ENCODE data around the gene LRFN2. TPM values are rescaled to one million over a fixed set of nuclear protein-coding genes. Genes with fewer than 3 reads are reported as not detected.

The LRFN2 gene
- total and polyA plus RNA-seq, 2 experiments from 2014 or later: 0.29 to 2.5 TPM

- H3K27ac Mint-ChIP-seq: no peak overlapping the region
- no peaks in the 10 kb centered on the region for H3K4me1 Mint-ChIP-seq
- H3K4me1 ChIP-seq (ENCODE audit: insufficient read depth): no peaks in the 10 kb centered on the region
- no peaks in the 10 kb centered on the region for H3K27me3 Mint-ChIP-seq (ENCODE audit: insufficient read depth, low read depth, poor library complexity)
- DNase-seq (ENCODE audit: low spot score) (no peak), ATAC-seq (no peak)
- H3K36me3 ChIP-seq (ENCODE audit: insufficient read depth): no peaks in the 10 kb centered on the region
- H3K27me3 ChIP-seq (ENCODE audit: insufficient read depth): no peaks in the 10 kb centered on the region
- H2AFZ ChIP-seq: no peak overlapping the region
- H3K9me3 Mint-ChIP-seq: no peaks in the 10 kb centered on the region
- H3K4me2 ChIP-seq: no peak overlapping the region
- H3K79me2 ChIP-seq (replicated peaks; ENCODE audit: insufficient read depth): no peaks in the 10 kb centered on the region
- H3K27ac ChIP-seq (ENCODE audit: low read depth): no peak overlapping the region
- no peak for TF ChIP-seq REST (IDR thresholded peaks at IDR 0.05; ENCODE audit: unreplicated experiment)
- TF ChIP-seq JUNB (IDR thresholded peaks at IDR 0.05; ENCODE audit: unreplicated experiment): no peak
- no peak for TF ChIP-seq STAT1 (IDR thresholded peaks at IDR 0.05; ENCODE audit: unreplicated experiment)
- no peak for TF ChIP-seq NANOG (IDR thresholded peaks at IDR 0.05; ENCODE audit: borderline replicate concordance)
- no peak for TF ChIP-seq ZNF462 (CRISPR knock-in tag; IDR thresholded peaks at IDR 0.05)
- TF ChIP-seq CTCF (conservative IDR thresholded peaks at IDR 0.05; ENCODE audit: low read depth in 2 of 2): no peak
- TF ChIP-seq CREB1 (CRISPR knock-in tag; IDR thresholded peaks at IDR 0.05; ENCODE audit: low read depth): no peak
- no peak for TF ChIP-seq POLR2AphosphoS5 (IDR thresholded peaks at IDR 0.05; ENCODE audit: low read depth)
- TF ChIP-seq ETS1 (IDR thresholded peaks at IDR 0.05): no peak
- TF ChIP-seq ZNF331 (CRISPR knock-in tag; IDR thresholded peaks at IDR 0.05; ENCODE audit: low read depth): no peak
- TF ChIP-seq EZH2phosphoT487 (IDR thresholded peaks at IDR 0.05; ENCODE audit: unreplicated experiment): no peak
- no peak for TF ChIP-seq ZNF114 (CRISPR knock-in tag; IDR thresholded peaks at IDR 0.05)
- no peak for TF ChIP-seq EZH2 (IDR thresholded peaks at IDR 0.05; ENCODE audit: low read depth, unreplicated experiment)
- no peaks in the 10 kb centered on the region for H3K9me2 ChIP-seq (ENCODE audit: insufficient read depth)
- no peaks in the 10 kb centered on the region for H3F3A ChIP-seq (replicated peaks; ENCODE audit: low read depth)
- H3K4me3 ChIP-seq: no peak overlapping the region
- H3K4me3 Mint-ChIP-seq: no peak overlapping the region
- H4K20me1 ChIP-seq (replicated peaks; ENCODE audit: insufficient read depth): no peaks in the 10 kb centered on the region
- no peaks in the 10 kb centered on the region for H3K36me3 Mint-ChIP-seq (ENCODE audit: low read depth)
Measured at GRCh38 chr6:40610229-40610628, 23.1 kb upstream of the LRFN2 start.

Measured in GM23338 (cell line).